ENCODE measurements around the gene DENND1A.

DNA sequence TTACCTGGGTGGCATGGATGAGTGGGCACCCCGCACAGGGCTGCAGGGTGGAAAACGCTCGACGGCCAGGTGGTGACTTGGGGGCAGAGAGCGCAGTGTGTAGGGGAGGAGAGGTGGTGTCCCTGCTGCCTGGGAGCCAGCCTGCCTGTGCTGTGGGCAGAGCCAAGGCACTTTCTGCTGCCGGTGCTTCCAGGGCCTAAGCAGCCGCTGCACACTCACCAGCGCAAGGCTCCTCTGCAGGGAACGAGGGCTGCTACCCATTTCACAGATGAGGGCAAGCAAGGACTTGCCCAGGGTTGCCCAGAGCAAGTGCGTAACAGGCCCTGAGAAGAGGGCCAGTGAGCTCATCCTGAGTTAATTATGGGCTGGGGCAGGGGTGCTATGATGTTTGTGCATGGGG is 511.4 kb downstream of the DENND1A start:
- TF ChIP-seq, protein P1, sequence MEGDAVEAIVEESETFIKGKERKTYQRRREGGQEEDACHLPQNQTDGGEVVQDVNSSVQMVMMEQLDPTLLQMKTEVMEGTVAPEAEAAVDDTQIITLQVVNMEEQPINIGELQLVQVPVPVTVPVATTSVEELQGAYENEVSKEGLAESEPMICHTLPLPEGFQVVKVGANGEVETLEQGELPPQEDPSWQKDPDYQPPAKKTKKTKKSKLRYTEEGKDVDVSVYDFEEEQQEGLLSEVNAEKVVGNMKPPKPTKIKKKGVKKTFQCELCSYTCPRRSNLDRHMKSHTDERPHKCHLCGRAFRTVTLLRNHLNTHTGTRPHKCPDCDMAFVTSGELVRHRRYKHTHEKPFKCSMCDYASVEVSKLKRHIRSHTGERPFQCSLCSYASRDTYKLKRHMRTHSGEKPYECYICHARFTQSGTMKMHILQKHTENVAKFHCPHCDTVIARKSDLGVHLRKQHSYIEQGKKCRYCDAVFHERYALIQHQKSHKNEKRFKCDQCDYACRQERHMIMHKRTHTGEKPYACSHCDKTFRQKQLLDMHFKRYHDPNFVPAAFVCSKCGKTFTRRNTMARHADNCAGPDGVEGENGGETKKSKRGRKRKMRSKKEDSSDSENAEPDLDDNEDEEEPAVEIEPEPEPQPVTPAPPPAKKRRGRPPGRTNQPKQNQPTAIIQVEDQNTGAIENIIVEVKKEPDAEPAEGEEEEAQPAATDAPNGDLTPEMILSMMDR (conservative IDR thresholded peaks at IDR 0.05; ENCODE audit: low read depth, low read length), result no peak
- TF ChIP-seq EZH2 (IDR thresholded peaks at IDR 0.05; ENCODE audit: low read length, unreplicated experiment) (no peak), EZH2phosphoT487 (IDR thresholded peaks at IDR 0.05; ENCODE audit: borderline replicate concordance, low read length) (no peak)

Measured in PC-3 (cell line).